Uterus (tissue), 4 donors: ENCODE results near the gene SELL. TPM values are rescaled to one million over a fixed set of nuclear protein-coding genes. Genes with fewer than 3 reads are reported as not detected.

Source experiments
- DNase-seq, 2 donors: peaks; one replicate each; pipeline ENCODE4 v3.0.0-alpha.2; 2019 to 2020
- H3K27ac ChIP-seq, 2 donors: fragments of 200-600 bp; sonication (generic); 1 replicate in 1 of 2; 2 replicates in 1 of 2; pipeline ENCODE4 v1.5.1; 2016 to 2018
- H3K27me3 ChIP-seq, 2 donors: fragments of 200-600 bp; sonication (generic); one replicate each; pipeline ENCODE4 v1.5.1; 2018 to 2019; ENCODE audit warnings: control low read depth in 1 of 2
- H3K36me3 ChIP-seq, 2 donors: fragments of 200-600 bp; sonication (generic); one replicate each; pipeline ENCODE4 v1.5.1; 2019; ENCODE audit warnings: control low read depth in 1 of 2
- H3K4me1 ChIP-seq, 2 donors: fragments of 200-600 bp; sonication (generic); one replicate each; pipeline ENCODE4 v1.5.1; 2018 to 2019; ENCODE audit warnings: control low read depth in 1 of 2
- H3K4me3 ChIP-seq, 2 donors: fragments of 200-600 bp; sonication (generic); 1 replicate in 1 of 2; 2 replicates in 1 of 2; pipeline ENCODE4 v1.5.1; 2018 to 2019; ENCODE audit warnings: mild to moderate bottlenecking in 1 of 2
- H3K9me3 ChIP-seq, 2 donors: fragments of 200-600 bp; sonication (generic); one replicate each; pipeline ENCODE4 v1.5.1; 2019; ENCODE audit warnings: control low read depth in 1 of 2
- POLR2A ChIP-seq, 2 donors: fragments of 450-650 bp; IDR thresholded peaks; one replicate each; pipeline ENCODE4 v1.6.1; 2016; ENCODE audit warnings: antibody characterized with exemption in 2 of 2, mild to moderate bottlenecking in 1 of 2, moderate library complexity in 1 of 2
- intact Hi-C: fragments of 100-400 bp; cut with DNase I; formaldehyde crosslinking; loops from one replicate; pipeline ENCODE4 v1.15.1; 2023; ENCODE audit warnings: low total_unique reads
- total RNA-seq, 4 donors: library from RNA; depleted of rRNA in 3 of 4; stranded (reverse); fragments of >200 nt in 3 of 4; gene quantifications; one replicate each; pipeline versions ENCODE4 v1.1.0 to v1.2.4, GENCODE V29; 2014 to 2023
- TF ChIP-seq, protein P1 (sequence below), 4 experiments: fragments of 200-600 bp in 2 of 4; fragments of 450-650 bp in 2 of 4; sonication (generic) in 2 of 4; IDR thresholded peaks; one replicate each; pipeline ENCODE4 v1.5.1; 2016 to 2019; ENCODE audit warnings: antibody characterized with exemption in 4 of 4, mild to moderate bottlenecking in 2 of 4, moderate library complexity in 1 of 4
- donor health status: DM: yes; HTN: yes; CAD: no.

The SELL gene
- total RNA-seq, 4 donors from 2014 or later, result 0.29 to 2.6 (median 0.70) TPM; not detected in 1

DNA sequence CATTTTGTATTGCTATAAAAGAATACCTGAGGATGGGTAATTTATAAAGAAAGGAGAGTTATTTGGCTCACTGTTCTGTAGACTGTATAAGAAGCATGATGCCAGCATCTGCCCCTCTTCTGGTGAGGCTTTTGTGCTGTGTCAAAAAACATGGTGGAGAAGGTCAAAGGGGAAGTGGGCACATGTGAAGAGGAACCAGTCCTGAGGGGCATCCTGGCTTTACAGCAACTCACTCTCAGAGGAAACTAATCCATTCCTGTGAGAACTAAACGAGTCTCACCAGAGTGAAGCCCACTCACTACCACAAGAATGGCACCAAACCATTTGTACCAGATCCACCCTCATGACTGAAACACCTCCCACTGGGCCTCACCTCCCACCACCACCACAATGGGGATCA, 62.7 kb downstream of the SELL start:
- Histone ChIP-seq H3K36me3 (no peaks in the 10 kb centered on the region), H3K27me3 (no peaks in the 10 kb centered on the region), H3K4me3 (no peak overlapping the region), H3K4me1 (no peaks in the 10 kb centered on the region), H3K27ac (no peak overlapping the region), H3K9me3 (no peaks in the 10 kb centered on the region)
- no peak for TF ChIP-seq POLR2A (IDR thresholded peaks at IDR 0.05)
- TF ChIP-seq, protein P1, sequence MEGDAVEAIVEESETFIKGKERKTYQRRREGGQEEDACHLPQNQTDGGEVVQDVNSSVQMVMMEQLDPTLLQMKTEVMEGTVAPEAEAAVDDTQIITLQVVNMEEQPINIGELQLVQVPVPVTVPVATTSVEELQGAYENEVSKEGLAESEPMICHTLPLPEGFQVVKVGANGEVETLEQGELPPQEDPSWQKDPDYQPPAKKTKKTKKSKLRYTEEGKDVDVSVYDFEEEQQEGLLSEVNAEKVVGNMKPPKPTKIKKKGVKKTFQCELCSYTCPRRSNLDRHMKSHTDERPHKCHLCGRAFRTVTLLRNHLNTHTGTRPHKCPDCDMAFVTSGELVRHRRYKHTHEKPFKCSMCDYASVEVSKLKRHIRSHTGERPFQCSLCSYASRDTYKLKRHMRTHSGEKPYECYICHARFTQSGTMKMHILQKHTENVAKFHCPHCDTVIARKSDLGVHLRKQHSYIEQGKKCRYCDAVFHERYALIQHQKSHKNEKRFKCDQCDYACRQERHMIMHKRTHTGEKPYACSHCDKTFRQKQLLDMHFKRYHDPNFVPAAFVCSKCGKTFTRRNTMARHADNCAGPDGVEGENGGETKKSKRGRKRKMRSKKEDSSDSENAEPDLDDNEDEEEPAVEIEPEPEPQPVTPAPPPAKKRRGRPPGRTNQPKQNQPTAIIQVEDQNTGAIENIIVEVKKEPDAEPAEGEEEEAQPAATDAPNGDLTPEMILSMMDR (IDR thresholded peaks at IDR 0.05), result no peak
- DNase-seq, result no peak
- intact Hi-C loops, result no loop called here

GRCh38 chr1:169648187-169648586, 63.2 kb downstream of the SELL start:
- no peaks in the 10 kb centered on the region for H3K9me3 ChIP-seq
- intact Hi-C loops, result no loop called here
- no peak for DNase-seq
- no peaks in the 10 kb centered on the region for H3K4me1 ChIP-seq
- H3K27ac ChIP-seq, result no peak overlapping the region
- H3K4me3 ChIP-seq, result no peak overlapping the region
- no peaks in the 10 kb centered on the region for H3K36me3 ChIP-seq
- no peaks in the 10 kb centered on the region for H3K27me3 ChIP-seq
- TF ChIP-seq POLR2A (IDR thresholded peaks at IDR 0.05), result no peak
- TF ChIP-seq, protein P1 (IDR thresholded peaks at IDR 0.05), result no peak

DNA sequence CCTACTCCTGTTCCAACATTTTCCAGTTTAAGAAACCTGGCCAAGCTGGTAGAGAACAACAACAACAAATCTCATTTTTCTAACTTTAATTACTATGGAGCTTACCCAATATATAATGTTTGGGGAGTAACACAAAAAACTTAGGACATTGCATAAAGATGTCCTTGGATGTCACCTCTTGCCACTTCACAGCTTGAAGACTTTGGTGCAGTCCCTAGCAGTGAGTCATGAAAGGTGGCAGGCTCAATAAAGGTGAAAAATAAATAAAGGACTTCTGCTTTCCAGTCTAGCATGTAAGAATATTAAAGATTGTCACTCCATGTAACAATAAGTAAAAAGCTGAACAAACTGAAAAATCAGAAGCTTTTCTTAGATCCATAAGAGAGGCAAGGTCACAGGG, 63.9 kb downstream of the SELL start:
- no peak for DNase-seq
- H3K4me3 ChIP-seq, result no peak overlapping the region
- TF ChIP-seq, protein P1 (IDR thresholded peaks at IDR 0.05), result no peak
- TF ChIP-seq POLR2A (IDR thresholded peaks at IDR 0.05), result no peak
- H3K27ac ChIP-seq, result no peak overlapping the region
- no peaks in the 10 kb centered on the region for H3K4me1 ChIP-seq
- no peaks in the 10 kb centered on the region for H3K9me3 ChIP-seq
- H3K36me3 ChIP-seq, result no peaks in the 10 kb centered on the region
- no peaks in the 10 kb centered on the region for H3K27me3 ChIP-seq
- intact Hi-C loops, result no loop called here

DNA sequence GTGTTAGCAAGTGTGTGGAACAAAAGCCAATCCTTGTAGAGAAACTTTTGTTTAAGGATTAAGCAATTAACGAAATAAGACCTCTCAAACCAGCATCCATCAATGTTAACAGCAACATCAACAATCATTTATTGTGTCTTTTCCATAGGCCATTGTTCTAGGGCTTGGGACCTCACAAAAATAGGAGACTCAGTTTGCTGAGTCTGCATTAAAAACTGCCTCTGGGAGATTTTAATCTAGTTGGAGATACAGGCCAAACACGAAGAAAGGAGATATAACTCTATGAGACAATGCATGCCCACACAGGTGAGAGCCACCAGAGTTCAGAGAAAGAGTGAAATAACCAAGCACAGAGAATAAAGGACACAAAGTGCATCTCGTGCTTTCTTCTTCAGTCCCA, 67.1 kb downstream of the SELL start:
- no peak overlapping the region for H3K4me3 ChIP-seq
- intact Hi-C loops, result no loop called here
- H3K4me1 ChIP-seq, result no peaks in the 10 kb centered on the region
- no peaks in the 10 kb centered on the region for H3K9me3 ChIP-seq
- no peak overlapping the region for H3K27ac ChIP-seq
- H3K27me3 ChIP-seq, result no peaks in the 10 kb centered on the region
- no peaks in the 10 kb centered on the region for H3K36me3 ChIP-seq
- TF ChIP-seq, protein P1 (IDR thresholded peaks at IDR 0.05), result no peak
- no peak for TF ChIP-seq POLR2A (IDR thresholded peaks at IDR 0.05)
- DNase-seq, result no peak

Other genes starting within 250 kb of the SELL start
- gene SLC19A2, start 225.7 kb downstream of the SELL start, total RNA-seq, result 10 to 100 TPM; 12.6 to 52.4 (median 16.7) TPM
- 1 to 10 TPM in 1 of 4 donors, under 1 TPM in 2, not detected in 1; under 0.01 to 1.3 (median 0.43) TPM for gene F5, start 125.1 kb downstream of the SELL start, total RNA-seq
- 10 to 100 TPM in 3 of 4 donors, 1 to 10 TPM in 1; 6.8 to 32.3 (median 27.4) TPM for gene SELP, start 81.5 kb downstream of the SELL start, total RNA-seq
- gene SELE, start 22.5 kb upstream of the SELL start, total RNA-seq, result 1 to 10 TPM in 2 of 4 donors, under 1 TPM in 2; under 0.01 to 7.9 (median 3.2) TPM
- 10 to 100 TPM in 2 of 4 donors, 1 to 10 TPM in 2; 1.0 to 14.7 (median 10.2) TPM for gene METTL18, start 83.3 kb upstream of the SELL start, total RNA-seq
- gene SCYL3, start 182.3 kb upstream of the SELL start, total RNA-seq, result 10 to 100 TPM in 2 of 4 donors, 1 to 10 TPM in 2; 2.1 to 17.5 (median 10.2) TPM